Testis (tissue), 2 donors: ENCODE results near the gene ZNF618.

Experiments
- CTCF ChIP-seq, 3 experiments: fragments of 450-650 bp in 2 of 3; fragments of 200-600 bp in 1 of 3; sonication (generic) in 1 of 3; IDR thresholded peaks; one replicate each; pipeline ENCODE4 v1.5.1; 2016 to 2019; ENCODE audit warnings: antibody characterized with exemption in 3 of 3, mild to moderate bottlenecking in 2 of 3, moderate library complexity in 1 of 3
- POLR2A ChIP-seq: fragments of 450-650 bp; IDR thresholded peaks from one replicate; pipeline ENCODE4 v1.6.1; 2017; ENCODE audit warnings: antibody characterized with exemption, mild to moderate bottlenecking, moderate library complexity

- TF ChIP-seq CTCF (IDR thresholded peaks at IDR 0.05), result no peak
- no peak for TF ChIP-seq POLR2A
Measured at GRCh38 chr9:113931777-113932176, 55.7 kb downstream of the ZNF618 start.
